ENCODE data around the gene IMMP2L. TPM values are rescaled to one million over a fixed set of nuclear protein-coding genes. Genes with fewer than 3 reads are reported as not detected.

Gene IMMP2L
- total and polyA plus RNA-seq, 2 of the 4 experiments (the other 2 are of a cell fraction), result 5.8 to 9.3 TPM

DNA sequence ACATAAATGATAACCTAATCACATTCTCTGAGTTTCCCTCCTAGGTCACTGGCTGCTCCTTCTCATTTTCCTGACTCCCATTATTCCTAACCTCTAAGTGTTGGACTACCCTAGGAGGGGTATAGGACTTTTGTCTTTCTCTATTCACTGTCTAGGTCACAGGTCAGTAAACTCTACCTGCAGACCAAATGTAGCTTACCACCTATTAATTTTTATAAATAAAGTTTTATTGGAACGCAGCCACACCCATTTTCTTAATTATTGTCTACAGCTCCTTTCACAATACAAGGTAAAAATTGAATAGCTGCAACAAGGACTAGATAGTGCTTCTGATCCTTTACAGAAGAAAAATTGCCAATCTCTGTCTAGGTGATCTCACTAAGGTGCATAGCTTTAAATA is 156.7 kb downstream of the IMMP2L start:
- ChIA-PET POLR2A (ENCODE audit: unreplicated experiment) (no interaction called here), CTCF (interaction anchor here (1.1 kb wide), 1 partner anchor 13 kb away, joined by 3 read pairs; no protein-coding TSS in a partner anchor)
- Histone ChIP-seq H4K91ac (ENCODE audit: insufficient read depth, low read depth, low read length) (no peak overlapping the region), H2BK15ac (ENCODE audit: low read depth, low read length) (no peak overlapping the region), H2AFZ (replicated peaks; ENCODE audit: low read length, poor library complexity) (no peak overlapping the region), H2BK120ac (ENCODE audit: low read depth, low read length) (no peak overlapping the region), H3K9me3 (ENCODE audit: control insufficient read depth, insufficient read depth, low read length) (no peaks in the 10 kb centered on the region), H3K36me3 (ENCODE audit: control insufficient read depth, insufficient read depth, low read length) (no peaks in the 10 kb centered on the region), H3K9ac (ENCODE audit: low read depth, low read length) (no peak overlapping the region), H3K4me2 (ENCODE audit: low read depth, low read length) (no peak overlapping the region), H3K27ac (ENCODE audit: insufficient read depth, low read length) (no peak overlapping the region), H3K27me3 (ENCODE audit: control insufficient read depth, insufficient read depth, low read length) (no peaks in the 10 kb centered on the region), H4K20me1 (ENCODE audit: insufficient read depth, low read length) (no peaks in the 10 kb centered on the region), H2BK20ac (ENCODE audit: low read depth, low read length) (no peak overlapping the region), H3K56ac (ENCODE audit: extremely low read depth, insufficient read depth, low read length) (no peak overlapping the region), H2AK5ac (ENCODE audit: low read depth, low read length) (no peak overlapping the region), H3K14ac (replicated peaks; ENCODE audit: low read depth, low read length) (no peak overlapping the region), H4K8ac (ENCODE audit: low read depth in 2 of 2, low read length in 2 of 2) (no peak overlapping the region), H3K9me1 (ENCODE audit: insufficient read depth, low read length) (no peaks in the 10 kb centered on the region), H3K18ac (ENCODE audit: low read depth, low read length) (no peak overlapping the region), H3K4me1 (ENCODE audit: control insufficient read depth, insufficient read depth, low read length) (peaks cover 2% of the 10 kb centered on the region; the same call in 1 of the 2 replicates), H3K4me3 (ENCODE audit: insufficient read depth, low read depth, low read length) (no peak overlapping the region), H2AK9ac (replicated peaks; ENCODE audit: low read depth, low read length, poor library complexity) (no peak overlapping the region), H3K79me1 (ENCODE audit: low read depth in 1 of 2, low read length in 2 of 2) (no peaks in the 10 kb centered on the region), H3K4ac (ENCODE audit: low read depth, low read length) (no peak overlapping the region), H2BK5ac (ENCODE audit: low read depth, low read length, poor library complexity, severe bottlenecking) (no peak overlapping the region), H3K23ac (ENCODE audit: low read depth, low read length) (no peak overlapping the region), H4K5ac (ENCODE audit: low read depth, low read length) (no peak overlapping the region)
- intact Hi-C loops (cut with micrococcal nuclease) (no loop called here), in situ Hi-C loops (cut with MboI; ENCODE audit: low sequenced_read_pairs) (no loop called here), dilution Hi-C loops (cut with HindIII; ENCODE audit: low sequenced_read_pairs, unreplicated experiment) (no loop called here)
- TF ChIP-seq RAD21 (IDR thresholded peaks at IDR 0.05; ENCODE audit: low read length) (no peak), MAZ (IDR thresholded peaks at IDR 0.05; ENCODE audit: borderline replicate concordance, low read depth, low read length) (no peak), FOS (IDR thresholded peaks at IDR 0.05; ENCODE audit: low read depth, low read length) (no peak), MXI1 (IDR thresholded peaks at IDR 0.05; ENCODE audit: borderline replicate concordance, low read depth, low read length) (no peak), CEBPB (IDR thresholded peaks at IDR 0.05; ENCODE audit: low read depth, low read length) (no peak), RFX5 (IDR thresholded peaks at IDR 0.05; ENCODE audit: low read depth, low read length) (no peak), NFE2L2 (IDR thresholded peaks at IDR 0.05; ENCODE audit: low read depth, low read length) (no peak), MAFK (IDR thresholded peaks at IDR 0.05; ENCODE audit: low read depth, low read length) (no peak), BHLHE40 (IDR thresholded peaks at IDR 0.05; ENCODE audit: low read depth, low read length) (no peak), RCOR1 (IDR thresholded peaks at IDR 0.05; ENCODE audit: insufficient replicate concordance, low read length) (no peak), POLR2A (IDR thresholded peaks at IDR 0.05; ENCODE audit: low read depth, low read length) (no peak), CHD1 (IDR thresholded peaks at IDR 0.05; ENCODE audit: low read depth, low read length) (no peak), SMC3 (IDR thresholded peaks at IDR 0.05; ENCODE audit: low read depth, low read length) (no peak)
- TF ChIP-seq, protein P1, sequence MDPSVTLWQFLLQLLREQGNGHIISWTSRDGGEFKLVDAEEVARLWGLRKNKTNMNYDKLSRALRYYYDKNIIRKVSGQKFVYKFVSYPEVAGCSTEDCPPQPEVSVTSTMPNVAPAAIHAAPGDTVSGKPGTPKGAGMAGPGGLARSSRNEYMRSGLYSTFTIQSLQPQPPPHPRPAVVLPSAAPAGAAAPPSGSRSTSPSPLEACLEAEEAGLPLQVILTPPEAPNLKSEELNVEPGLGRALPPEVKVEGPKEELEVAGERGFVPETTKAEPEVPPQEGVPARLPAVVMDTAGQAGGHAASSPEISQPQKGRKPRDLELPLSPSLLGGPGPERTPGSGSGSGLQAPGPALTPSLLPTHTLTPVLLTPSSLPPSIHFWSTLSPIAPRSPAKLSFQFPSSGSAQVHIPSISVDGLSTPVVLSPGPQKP (IDR thresholded peaks at IDR 0.05; ENCODE audit: borderline replicate concordance, low read depth, low read length), result no peak
- TF ChIP-seq, protein P2, sequence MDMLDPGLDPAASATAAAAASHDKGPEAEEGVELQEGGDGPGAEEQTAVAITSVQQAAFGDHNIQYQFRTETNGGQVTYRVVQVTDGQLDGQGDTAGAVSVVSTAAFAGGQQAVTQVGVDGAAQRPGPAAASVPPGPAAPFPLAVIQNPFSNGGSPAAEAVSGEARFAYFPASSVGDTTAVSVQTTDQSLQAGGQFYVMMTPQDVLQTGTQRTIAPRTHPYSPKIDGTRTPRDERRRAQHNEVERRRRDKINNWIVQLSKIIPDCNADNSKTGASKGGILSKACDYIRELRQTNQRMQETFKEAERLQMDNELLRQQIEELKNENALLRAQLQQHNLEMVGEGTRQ (IDR thresholded peaks at IDR 0.05; ENCODE audit: low read depth, low read length), result no peak
- TF ChIP-seq, protein P3, sequence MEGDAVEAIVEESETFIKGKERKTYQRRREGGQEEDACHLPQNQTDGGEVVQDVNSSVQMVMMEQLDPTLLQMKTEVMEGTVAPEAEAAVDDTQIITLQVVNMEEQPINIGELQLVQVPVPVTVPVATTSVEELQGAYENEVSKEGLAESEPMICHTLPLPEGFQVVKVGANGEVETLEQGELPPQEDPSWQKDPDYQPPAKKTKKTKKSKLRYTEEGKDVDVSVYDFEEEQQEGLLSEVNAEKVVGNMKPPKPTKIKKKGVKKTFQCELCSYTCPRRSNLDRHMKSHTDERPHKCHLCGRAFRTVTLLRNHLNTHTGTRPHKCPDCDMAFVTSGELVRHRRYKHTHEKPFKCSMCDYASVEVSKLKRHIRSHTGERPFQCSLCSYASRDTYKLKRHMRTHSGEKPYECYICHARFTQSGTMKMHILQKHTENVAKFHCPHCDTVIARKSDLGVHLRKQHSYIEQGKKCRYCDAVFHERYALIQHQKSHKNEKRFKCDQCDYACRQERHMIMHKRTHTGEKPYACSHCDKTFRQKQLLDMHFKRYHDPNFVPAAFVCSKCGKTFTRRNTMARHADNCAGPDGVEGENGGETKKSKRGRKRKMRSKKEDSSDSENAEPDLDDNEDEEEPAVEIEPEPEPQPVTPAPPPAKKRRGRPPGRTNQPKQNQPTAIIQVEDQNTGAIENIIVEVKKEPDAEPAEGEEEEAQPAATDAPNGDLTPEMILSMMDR (conservative IDR thresholded peaks at IDR 0.05; ENCODE audit: low read depth, low read length), result no peak
- no peak for DNase-seq
- ATAC-seq (ENCODE audit: low read depth), result no peak
- no TSS peak for BruUV-seq (replicated peaks)
- no CpG with 5 or more reads among the region's 1 CpG for WGBS, 2 experiments (ENCODE audit: extremely low coverage in 2 of 2, insufficient read length in 1 of 2)
